ENCODE results near the gene HOXB7. TPM values are rescaled to one million over a fixed set of nuclear protein-coding genes. Genes with fewer than 3 reads are reported as not detected.
A peak's percentile ranks its signal among the peaks of the same experiment; 100 is the strongest.

Gene HOXB7
- total RNA-seq, 1 donor from 2014 or later = 4.6 TPM

- DNase-seq (ENCODE audit: low read depth in 2 of 2) = no peak
Measured at GRCh38 chr17:48579760-48580554, 30.9 kb downstream of the HOXB7 start.

GRCh38 chr17:48579471-48579759, 31.4 kb downstream of the HOXB7 start:
- DNase-seq (ENCODE audit: low read depth in 2 of 2) = no peak

- DNase-seq (ENCODE audit: low read depth in 2 of 2) = peak in 1 of 2 donors; percentile 56
Measured at GRCh38 chr17:48578616-48579470, 32.0 kb downstream of the HOXB7 start.

GRCh38 chr17:48577946-48578615, 32.7 kb downstream of the HOXB7 start, which contains the start of gene HOXB4:
TSS of gene HOXB4 (minus strand) at chr17:48578350. CDS start at chr17:48578319, 31 bp downstream.
- peak; percentile 52 to 89 for DNase-seq (ENCODE audit: low read depth in 2 of 2)

GRCh38 chr17:48577330-48577945, 33.4 kb downstream of the HOXB7 start:
- no peak for DNase-seq (ENCODE audit: low read depth in 2 of 2)

- DNase-seq (ENCODE audit: low read depth in 2 of 2) = no peak
Measured at GRCh38 chr17:48576479-48577309, 34.1 kb downstream of the HOXB7 start.

- no peak for DNase-seq (ENCODE audit: low read depth in 2 of 2)
Measured at GRCh38 chr17:48575673-48576478, 34.9 kb downstream of the HOXB7 start.

GRCh38 chr17:48575066-48575582, 35.7 kb downstream of the HOXB7 start:
- DNase-seq (ENCODE audit: low read depth in 2 of 2) = no peak

- DNase-seq (ENCODE audit: low read depth in 2 of 2) = no peak
Measured at GRCh38 chr17:48574505-48575065, 36.2 kb downstream of the HOXB7 start.

- no peak for DNase-seq (ENCODE audit: low read depth in 2 of 2)
Measured at GRCh38 chr17:48571826-48572417, 38.9 kb downstream of the HOXB7 start.

- DNase-seq (ENCODE audit: low read depth in 2 of 2) = no peak
Measured at GRCh38 chr17:48571024-48571818, 39.6 kb downstream of the HOXB7 start.

GRCh38 chr17:48570325-48571023, 40.3 kb downstream of the HOXB7 start:
- no peak for DNase-seq (ENCODE audit: low read depth in 2 of 2)

- no peak for DNase-seq (ENCODE audit: low read depth in 2 of 2)
Measured at GRCh38 chr17:48569674-48570324, 41.0 kb downstream of the HOXB7 start.

- no peak for DNase-seq (ENCODE audit: low read depth in 2 of 2)
Measured at GRCh38 chr17:48569240-48569582, 41.6 kb downstream of the HOXB7 start.

- peak in 1 of 2 donors; percentile 53 for DNase-seq (ENCODE audit: low read depth in 2 of 2)
Measured at GRCh38 chr17:48568499-48569239, 42.1 kb downstream of the HOXB7 start.

- DNase-seq (ENCODE audit: low read depth in 2 of 2) = no peak
Measured at GRCh38 chr17:48567646-48568354, 43.0 kb downstream of the HOXB7 start.

Data from dermis microvascular lymphatic vessel endothelial cell (primary cell).